Measurements from ENCODE around the gene BLNK.

DNA sequence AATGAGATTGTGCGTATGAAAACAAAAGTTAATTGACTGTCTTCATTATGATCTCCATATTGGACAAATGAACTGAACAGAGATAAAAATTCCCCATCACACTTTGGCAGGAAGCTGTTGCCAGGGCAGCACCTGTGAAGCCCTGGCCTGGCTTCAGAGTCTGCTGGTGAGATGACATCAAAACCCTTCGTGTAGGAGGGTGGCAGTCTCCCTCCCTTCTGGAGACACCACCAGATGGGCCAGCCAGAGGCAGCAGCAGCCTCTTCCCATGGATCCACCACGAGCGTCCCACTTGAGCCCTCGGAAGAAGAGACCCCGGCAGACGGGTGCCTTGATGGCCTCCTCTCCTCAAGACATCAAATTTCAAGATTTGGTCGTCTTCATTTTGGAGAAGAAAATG is 32.9 kb upstream of the BLNK start, which contains the start of gene DNTT:
- TF ChIP-seq, protein P1, sequence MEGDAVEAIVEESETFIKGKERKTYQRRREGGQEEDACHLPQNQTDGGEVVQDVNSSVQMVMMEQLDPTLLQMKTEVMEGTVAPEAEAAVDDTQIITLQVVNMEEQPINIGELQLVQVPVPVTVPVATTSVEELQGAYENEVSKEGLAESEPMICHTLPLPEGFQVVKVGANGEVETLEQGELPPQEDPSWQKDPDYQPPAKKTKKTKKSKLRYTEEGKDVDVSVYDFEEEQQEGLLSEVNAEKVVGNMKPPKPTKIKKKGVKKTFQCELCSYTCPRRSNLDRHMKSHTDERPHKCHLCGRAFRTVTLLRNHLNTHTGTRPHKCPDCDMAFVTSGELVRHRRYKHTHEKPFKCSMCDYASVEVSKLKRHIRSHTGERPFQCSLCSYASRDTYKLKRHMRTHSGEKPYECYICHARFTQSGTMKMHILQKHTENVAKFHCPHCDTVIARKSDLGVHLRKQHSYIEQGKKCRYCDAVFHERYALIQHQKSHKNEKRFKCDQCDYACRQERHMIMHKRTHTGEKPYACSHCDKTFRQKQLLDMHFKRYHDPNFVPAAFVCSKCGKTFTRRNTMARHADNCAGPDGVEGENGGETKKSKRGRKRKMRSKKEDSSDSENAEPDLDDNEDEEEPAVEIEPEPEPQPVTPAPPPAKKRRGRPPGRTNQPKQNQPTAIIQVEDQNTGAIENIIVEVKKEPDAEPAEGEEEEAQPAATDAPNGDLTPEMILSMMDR (IDR thresholded peaks at IDR 0.05; ENCODE audit: borderline replicate concordance, extremely low read depth, low read length, poor library complexity, severe bottlenecking), result peak; percentile 8
- no peak for TF ChIP-seq EZH2 (IDR thresholded peaks at IDR 0.05; ENCODE audit: borderline replicate concordance, low read depth, low read length, severe bottlenecking)

All from DND-41 (cell line).